BLaER1 (cell line): Measurements from ENCODE around the gene ASTN2.

ENCODE experiments used
- H3K27ac ChIP-seq: shearing (Covaris generic); formaldehyde crosslinking; 2 replicates; pipeline ENCODE4 v1.8.1; 2022
- H3K27me3 ChIP-seq: shearing (Covaris generic); formaldehyde crosslinking; 2 replicates; pipeline ENCODE4 v1.8.1; 2022
- H3K36me3 ChIP-seq: shearing (Covaris generic); formaldehyde crosslinking; 2 replicates; pipeline ENCODE4 v1.8.1; 2022
- H3K4me1 ChIP-seq: shearing (Covaris generic); formaldehyde crosslinking; 2 replicates; pipeline ENCODE4 v1.8.1; 2022
- H3K4me2 ChIP-seq: shearing (Covaris generic); formaldehyde crosslinking; 2 replicates; pipeline ENCODE4 v1.8.1; 2022
- H3K4me3 ChIP-seq: shearing (Covaris generic); formaldehyde crosslinking; 2 replicates; pipeline ENCODE4 v1.8.1; 2022
- H3K9ac ChIP-seq: shearing (Covaris generic); formaldehyde crosslinking; 2 replicates; pipeline ENCODE4 v1.8.1; 2022
- H3K9me3 ChIP-seq: shearing (Covaris generic); formaldehyde crosslinking; 2 replicates; pipeline ENCODE4 v1.8.1; 2022
- H4K20me1 ChIP-seq: shearing (Covaris generic); formaldehyde crosslinking; 2 replicates; pipeline ENCODE4 v1.8.1; 2022
- Cebpa-rat ChIP-seq: shearing (Covaris generic); IDR thresholded peaks from 2 replicates; pipeline ENCODE4 v1.8.1; 2022

Gene ASTN2

GRCh38 chr9:116951588-116952435 lies 463.0 kb downstream of the ASTN2 start:
- Histone ChIP-seq H3K4me2 (peak overlapping the region; percentile 52), H4K20me1 (no peaks in the 10 kb centered on the region), H3K4me1 (peaks cover 27% of the 10 kb centered on the region), H3K9me3 (no peaks in the 10 kb centered on the region), H3K9ac (no peak overlapping the region), H3K27me3 (no peaks in the 10 kb centered on the region), H3K36me3 (no peaks in the 10 kb centered on the region), H3K4me3 (no peak overlapping the region), H3K27ac (no peak overlapping the region)
- no peak for TF ChIP-seq Cebpa-rat

GRCh38 chr9:116945817-116946216 lies 469.0 kb downstream of the ASTN2 start:
- Histone ChIP-seq H4K20me1 (no peaks in the 10 kb centered on the region), H3K9ac (no peak overlapping the region), H3K36me3 (no peaks in the 10 kb centered on the region), H3K4me1 (peaks cover 9% of the 10 kb centered on the region), H3K9me3 (no peaks in the 10 kb centered on the region), H3K27ac (no peak overlapping the region), H3K27me3 (no peaks in the 10 kb centered on the region), H3K4me3 (no peak overlapping the region), H3K4me2 (no peak overlapping the region)
- TF ChIP-seq Cebpa-rat = no peak

DNA sequence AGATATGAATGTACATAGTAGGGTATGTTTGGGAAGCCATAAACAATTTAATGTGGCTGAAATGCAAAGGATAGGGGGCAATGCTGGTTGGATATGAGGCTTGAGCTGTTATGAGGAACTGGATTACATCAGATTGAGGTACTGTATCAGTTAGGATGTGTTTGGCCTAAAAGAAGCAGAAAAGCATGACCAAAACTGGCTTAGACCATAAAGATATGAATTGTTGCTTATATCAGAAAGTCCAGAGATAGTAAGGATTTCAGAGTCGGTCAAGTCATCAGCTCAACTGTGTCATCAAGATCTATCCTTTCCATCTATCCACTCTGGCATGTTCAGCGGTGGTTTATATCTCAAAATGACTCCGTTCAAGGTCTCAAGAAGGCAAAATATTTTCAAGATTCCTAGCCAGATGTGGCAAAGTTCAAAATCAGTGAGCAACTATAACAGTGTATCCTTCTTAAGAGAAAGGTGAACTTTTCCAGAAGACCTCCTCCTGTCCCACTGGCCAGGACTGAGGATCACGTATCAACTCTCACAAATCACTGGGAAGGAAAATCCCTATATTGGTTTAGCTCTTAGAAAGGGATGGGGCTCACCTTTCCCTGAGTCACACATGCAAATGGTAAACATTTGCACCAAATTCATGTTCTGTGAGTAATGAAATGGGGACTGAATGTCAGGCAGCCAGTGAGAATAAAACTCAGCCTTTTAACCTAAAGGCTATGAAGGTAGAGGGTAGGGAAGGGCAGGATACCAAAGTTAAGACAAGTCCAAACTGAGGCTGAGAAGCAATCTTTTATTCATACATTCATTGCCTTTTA lies 469.9 kb downstream of the ASTN2 start:
- no peaks in the 10 kb centered on the region for H4K20me1 ChIP-seq
- TF ChIP-seq Cebpa-rat = no peak
- no peaks in the 10 kb centered on the region for H3K36me3 ChIP-seq
- H3K27ac ChIP-seq = no peak overlapping the region
- H3K4me2 ChIP-seq = no peak overlapping the region
- H3K4me3 ChIP-seq = no peak overlapping the region
- no peaks in the 10 kb centered on the region for H3K9me3 ChIP-seq
- H3K27me3 ChIP-seq = no peaks in the 10 kb centered on the region
- H3K4me1 ChIP-seq = no peaks in the 10 kb centered on the region
- H3K9ac ChIP-seq = no peak overlapping the region

DNA sequence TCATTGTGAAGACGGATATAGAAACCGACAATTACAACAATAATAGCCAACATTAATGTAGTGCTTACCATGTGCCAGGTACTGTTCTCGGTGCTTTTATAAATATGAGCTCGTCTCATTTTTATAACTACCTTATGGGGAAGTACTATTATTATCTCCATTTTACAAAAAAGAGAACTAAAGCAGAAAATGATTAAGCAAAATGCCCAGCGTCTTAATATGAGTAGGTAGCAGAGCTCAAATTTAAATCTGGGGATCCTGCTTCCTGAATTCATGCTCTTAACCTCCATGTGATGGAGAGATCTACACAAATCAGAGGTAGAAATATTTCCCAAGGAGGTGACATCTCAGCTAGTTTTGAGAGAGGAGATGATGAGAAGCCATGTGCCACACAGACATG lies 470.9 kb downstream of the ASTN2 start:
- Histone ChIP-seq H3K4me1 (no peaks in the 10 kb centered on the region), H3K4me3 (no peak overlapping the region), H3K4me2 (no peak overlapping the region), H4K20me1 (no peaks in the 10 kb centered on the region), H3K27ac (no peak overlapping the region), H3K36me3 (no peaks in the 10 kb centered on the region), H3K9ac (no peak overlapping the region), H3K27me3 (no peaks in the 10 kb centered on the region), H3K9me3 (no peaks in the 10 kb centered on the region)
- TF ChIP-seq Cebpa-rat = no peak

DNA sequence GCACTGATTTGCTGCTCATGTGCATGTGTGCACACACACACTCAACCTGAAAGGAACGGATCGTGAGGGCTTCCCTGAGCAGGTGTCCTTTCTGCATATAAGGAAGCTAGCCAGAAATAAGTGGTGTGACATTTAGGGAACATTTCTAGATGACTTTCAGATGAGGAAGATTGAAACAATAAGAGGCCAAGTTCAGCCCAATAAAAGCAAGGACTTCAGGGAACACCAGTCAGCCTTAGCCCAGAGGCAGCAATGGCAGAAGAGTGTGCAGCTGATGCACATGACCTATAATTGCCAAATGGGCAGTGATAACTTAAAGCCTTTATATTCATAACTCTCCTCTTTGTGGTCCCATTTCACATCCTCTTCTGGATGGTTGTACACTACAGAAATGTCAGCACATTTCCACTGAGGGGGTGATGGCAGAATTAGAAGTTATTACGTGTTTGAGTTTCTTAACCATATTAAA lies 472.2 kb downstream of the ASTN2 start:
- Histone ChIP-seq H3K4me1 (no peaks in the 10 kb centered on the region), H3K9me3 (no peaks in the 10 kb centered on the region), H3K36me3 (no peaks in the 10 kb centered on the region), H3K27me3 (no peaks in the 10 kb centered on the region), H3K4me3 (no peak overlapping the region), H3K9ac (no peak overlapping the region), H3K4me2 (no peak overlapping the region), H3K27ac (no peak overlapping the region), H4K20me1 (no peaks in the 10 kb centered on the region)
- no peak for TF ChIP-seq Cebpa-rat

GRCh38 chr9:116941266-116941665 lies 473.6 kb downstream of the ASTN2 start:
- Histone ChIP-seq H3K9me3 (no peaks in the 10 kb centered on the region), H3K27me3 (no peaks in the 10 kb centered on the region), H4K20me1 (no peaks in the 10 kb centered on the region), H3K4me3 (no peak overlapping the region), H3K4me1 (no peaks in the 10 kb centered on the region), H3K36me3 (no peaks in the 10 kb centered on the region), H3K9ac (no peak overlapping the region), H3K27ac (no peak overlapping the region), H3K4me2 (no peak overlapping the region)
- TF ChIP-seq Cebpa-rat = no peak

DNA sequence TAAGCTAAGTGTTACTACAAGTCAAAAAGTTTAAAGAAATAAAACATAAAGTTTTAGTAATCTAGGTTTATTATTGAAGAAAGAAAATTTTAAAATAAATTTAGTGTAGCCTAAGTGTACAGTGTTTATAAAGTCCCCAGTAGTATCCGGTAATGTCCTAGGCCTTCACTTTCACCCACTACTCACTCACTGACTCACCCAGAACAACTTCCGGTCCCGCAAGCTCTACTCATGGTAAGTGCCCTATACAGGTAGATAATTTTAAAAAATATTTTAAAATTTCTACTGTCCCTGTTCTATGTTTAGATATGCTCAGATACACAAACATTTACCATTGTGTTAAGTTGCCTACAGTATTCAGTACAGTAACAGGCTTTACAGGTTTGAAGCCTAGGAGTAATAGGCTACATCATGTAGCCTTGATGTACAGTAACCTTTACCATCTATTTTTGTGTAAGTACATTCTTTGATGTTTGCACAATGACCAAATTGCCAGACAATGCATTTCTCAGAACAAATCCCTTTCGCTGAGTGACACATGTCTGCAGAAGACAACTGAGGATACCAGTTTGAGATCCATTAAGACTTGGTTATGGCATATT lies 474.1 kb downstream of the ASTN2 start:
- no peaks in the 10 kb centered on the region for H4K20me1 ChIP-seq
- H3K4me1 ChIP-seq = no peaks in the 10 kb centered on the region
- no peak for TF ChIP-seq Cebpa-rat
- H3K4me2 ChIP-seq = no peak overlapping the region
- no peak overlapping the region for H3K9ac ChIP-seq
- H3K4me3 ChIP-seq = no peak overlapping the region
- H3K36me3 ChIP-seq = no peaks in the 10 kb centered on the region
- H3K27me3 ChIP-seq = no peaks in the 10 kb centered on the region
- no peaks in the 10 kb centered on the region for H3K9me3 ChIP-seq
- no peak overlapping the region for H3K27ac ChIP-seq

DNA sequence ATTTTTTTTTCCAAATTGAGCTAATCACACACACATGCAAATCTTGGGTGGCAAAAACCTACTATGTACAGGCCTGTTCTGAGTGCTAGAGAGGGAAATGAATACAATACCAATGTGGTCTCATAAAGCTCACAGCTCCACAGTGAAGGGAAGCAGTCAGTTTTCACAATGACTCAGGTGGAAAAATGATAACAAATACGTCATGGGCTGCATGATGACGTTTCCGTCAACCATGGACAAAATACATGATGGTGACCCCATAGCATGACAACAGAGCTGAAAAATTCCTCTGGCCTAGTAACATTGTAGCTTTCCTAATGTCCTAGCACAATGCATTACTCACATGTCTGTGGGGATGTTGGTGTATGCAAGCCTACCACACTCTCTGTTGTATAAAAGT lies 475.2 kb downstream of the ASTN2 start:
- Histone ChIP-seq H3K9ac (no peak overlapping the region), H3K36me3 (no peaks in the 10 kb centered on the region), H3K4me1 (no peaks in the 10 kb centered on the region), H3K4me2 (no peak overlapping the region), H3K9me3 (no peaks in the 10 kb centered on the region), H3K4me3 (no peak overlapping the region), H4K20me1 (no peaks in the 10 kb centered on the region), H3K27me3 (no peaks in the 10 kb centered on the region), H3K27ac (no peak overlapping the region)
- no peak for TF ChIP-seq Cebpa-rat

- Histone ChIP-seq H3K27me3 (no peaks in the 10 kb centered on the region), H3K9ac (no peak overlapping the region), H3K4me3 (no peak overlapping the region), H3K27ac (no peak overlapping the region), H4K20me1 (no peaks in the 10 kb centered on the region), H3K9me3 (no peaks in the 10 kb centered on the region), H3K4me2 (no peak overlapping the region), H3K4me1 (no peaks in the 10 kb centered on the region), H3K36me3 (no peaks in the 10 kb centered on the region)
- no peak for TF ChIP-seq Cebpa-rat
Measured at GRCh38 chr9:116939161-116939560, 475.7 kb downstream of the ASTN2 start.

DNA sequence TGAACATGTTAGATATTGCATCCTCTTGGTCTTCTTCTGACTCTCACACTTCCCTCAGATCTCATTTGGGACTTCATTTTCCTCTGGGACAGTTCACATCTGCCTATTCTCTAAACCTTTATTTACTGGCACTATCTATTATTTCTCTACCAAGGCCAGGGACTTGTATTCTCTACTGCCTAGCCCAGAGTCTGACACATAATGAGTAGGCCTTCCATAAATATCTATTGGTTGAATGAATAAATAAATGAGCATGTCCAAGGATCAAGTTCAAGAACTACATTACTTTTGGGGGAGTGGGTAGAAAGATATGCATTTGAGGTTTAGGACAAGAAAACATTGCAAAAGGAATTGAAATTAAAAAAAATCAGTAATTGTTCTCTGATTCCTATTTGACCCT lies 477.5 kb downstream of the ASTN2 start:
- no peak overlapping the region for H3K4me2 ChIP-seq
- no peak overlapping the region for H3K4me3 ChIP-seq
- no peaks in the 10 kb centered on the region for H3K27me3 ChIP-seq
- no peak overlapping the region for H3K27ac ChIP-seq
- no peak overlapping the region for H3K9ac ChIP-seq
- no peaks in the 10 kb centered on the region for H4K20me1 ChIP-seq
- no peaks in the 10 kb centered on the region for H3K9me3 ChIP-seq
- no peaks in the 10 kb centered on the region for H3K4me1 ChIP-seq
- H3K36me3 ChIP-seq = no peaks in the 10 kb centered on the region
- no peak for TF ChIP-seq Cebpa-rat
